Ramos (cell line): ENCODE results near the gene DRD1.
"Not testable (repeated sequence)": the region's sequence is repeated elsewhere in the genome, so short reads cannot be mapped to it uniquely, and the experiment has no call there.

ENCODE experiments used
- in situ Hi-C: fragments of 300-500 bp; cut with MboI; formaldehyde crosslinking; loops from one replicate; pipeline ENCODE4 v1.14.3; 2022; ENCODE audit warnings: low sequenced_read_pairs; ENCODE audit not compliant: unreplicated experiment

The DRD1 gene

GRCh38 chr5:175469916-175470315 is 25.9 kb upstream of the DRD1 start:
- in situ Hi-C loops, result no loop called here

GRCh38 chr5:175468892-175469291 is 24.9 kb upstream of the DRD1 start:
- in situ Hi-C loops, result no loop called here

GRCh38 chr5:175467983-175468690 is 24.2 kb upstream of the DRD1 start:
- in situ Hi-C loops, result no loop called here

GRCh38 chr5:175466700-175467318 is 22.8 kb upstream of the DRD1 start:
- in situ Hi-C loops, result no loop called here

GRCh38 chr5:175465282-175465681 is 21.3 kb upstream of the DRD1 start:
- in situ Hi-C loops, result no loop called here

- in situ Hi-C loops, result no loop called here
These were observed 20.9 kb upstream of the DRD1 start for GRCh38 chr5:175464942-175465233.

GRCh38 chr5:175464074-175464941 is 20.3 kb upstream of the DRD1 start:
- in situ Hi-C loops, result no loop called here

- in situ Hi-C loops, result no loop called here
These were observed 19.7 kb upstream of the DRD1 start for GRCh38 chr5:175463641-175464040.

GRCh38 chr5:175461370-175461769 is 17.4 kb upstream of the DRD1 start:
- in situ Hi-C loops, result no loop called here

GRCh38 chr5:175460552-175460951 is 16.6 kb upstream of the DRD1 start:
- in situ Hi-C loops, result no loop called here

GRCh38 chr5:175460126-175460525 is 16.1 kb upstream of the DRD1 start:
- in situ Hi-C loops, result no loop called here

GRCh38 chr5:175457466-175457865 is 13.5 kb upstream of the DRD1 start:
- in situ Hi-C loops, result no loop called here

GRCh38 chr5:175456105-175456742 is 12.2 kb upstream of the DRD1 start:
- in situ Hi-C loops, result no loop called here

GRCh38 chr5:175454338-175454737 is 10.4 kb upstream of the DRD1 start:
- in situ Hi-C loops, result not testable (repeated sequence)

- in situ Hi-C loops, result no loop called here
These were observed 8.2 kb upstream of the DRD1 start for GRCh38 chr5:175452166-175452565.

GRCh38 chr5:175448276-175448675 is 4.3 kb upstream of the DRD1 start:
- in situ Hi-C loops, result loop anchor here (10.0 kb wide), 1 partner anchor 493 kb away; no protein-coding TSS in a partner anchor

- in situ Hi-C loops, result loop anchor here (10.0 kb wide), 1 partner anchor 493 kb away; no protein-coding TSS in a partner anchor
These were observed 3.6 kb upstream of the DRD1 start for GRCh38 chr5:175447571-175447970.

GRCh38 chr5:175446378-175446777 is 2.4 kb upstream of the DRD1 start:
- in situ Hi-C loops, result loop anchor here (10.0 kb wide), 1 partner anchor 492 kb away; no protein-coding TSS in a partner anchor

- in situ Hi-C loops, result loop anchor here (10.0 kb wide), 1 partner anchor 490 kb away; no protein-coding TSS in a partner anchor
These were observed 999 bp upstream of the DRD1 start for GRCh38 chr5:175444905-175445456.

GRCh38 chr5:175443514-175444059 is 395 bp downstream of the DRD1 start:
- in situ Hi-C loops, result loop anchor here (10.0 kb wide), 1 partner anchor 489 kb away; no protein-coding TSS in a partner anchor
